ENCODE results near the gene USP20.
"Not testable (repeated sequence)": the region's sequence is repeated elsewhere in the genome, so short reads cannot be mapped to it uniquely, and the experiment has no call there.

Gene USP20

DNA sequence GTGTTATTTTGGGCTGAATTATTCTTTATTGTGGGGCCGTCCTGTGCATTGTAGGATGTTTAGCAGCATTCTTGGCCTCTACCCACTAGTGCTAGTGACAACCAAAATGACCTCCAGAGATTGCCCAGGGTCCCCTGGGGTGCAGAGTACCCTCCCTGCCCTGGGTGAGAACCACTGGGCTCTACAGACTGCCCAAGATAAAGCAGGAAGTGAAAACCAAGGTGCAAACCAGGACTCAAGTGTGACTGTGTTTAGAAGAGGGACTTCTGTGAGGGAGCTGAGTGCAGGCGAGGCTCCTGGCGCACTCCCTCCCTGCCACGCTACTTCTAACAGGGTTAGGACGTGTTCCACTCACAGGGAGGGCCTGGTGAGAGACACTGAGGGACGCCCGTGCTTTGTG, 41.6 kb downstream of the USP20 start:
- DNase-seq = no peak

DNA sequence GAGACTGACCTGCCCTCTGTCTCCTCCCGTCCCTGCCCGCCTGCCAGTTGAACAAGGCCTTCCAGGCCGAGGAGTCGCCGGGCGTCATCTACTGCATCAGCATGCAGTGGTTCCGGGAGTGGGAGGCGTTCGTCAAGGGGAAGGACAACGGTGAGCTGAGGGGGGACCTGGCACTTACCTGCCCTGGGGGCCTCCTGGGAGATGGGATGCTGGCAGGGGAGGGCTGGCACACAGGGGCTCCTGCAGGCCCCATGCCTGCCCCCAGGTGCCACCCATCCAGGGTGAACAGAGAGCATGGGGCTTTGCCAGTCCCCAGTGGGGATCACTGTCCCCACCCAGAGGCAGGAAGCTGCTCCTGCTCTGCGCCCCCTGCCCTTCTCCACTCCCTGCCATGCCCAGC, 43.0 kb downstream of the USP20 start:
- DNase-seq = no peak

DNA sequence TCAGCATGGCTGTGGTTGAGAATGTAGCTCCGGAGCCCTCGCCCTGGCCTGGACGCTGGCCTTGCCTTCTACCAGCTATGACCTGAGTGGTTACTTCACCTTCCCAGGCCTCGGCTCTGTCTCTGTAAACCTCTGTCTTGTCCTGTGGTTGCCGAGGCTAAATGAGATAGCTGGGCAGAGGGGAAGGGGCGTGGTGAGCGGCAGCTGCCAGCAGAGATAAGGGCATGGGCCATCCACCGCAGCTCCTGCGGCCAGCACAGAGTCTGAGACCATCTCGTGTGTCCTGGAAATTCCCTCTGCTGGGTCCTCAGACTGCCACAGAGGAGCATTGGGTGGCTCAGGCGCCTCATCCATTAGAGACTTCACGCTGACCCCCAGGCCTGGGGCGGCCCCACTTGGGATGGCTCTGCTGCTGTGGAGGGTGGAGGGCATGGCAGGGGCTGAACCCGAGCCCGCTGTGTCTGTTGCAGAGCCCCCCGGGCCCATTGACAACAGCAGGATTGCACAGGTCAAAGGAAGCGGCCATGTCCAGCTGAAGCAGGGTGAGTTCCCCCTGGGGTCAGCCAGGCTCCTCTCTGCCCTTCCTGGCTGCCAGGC, 43.9 kb downstream of the USP20 start:
- DNase-seq = no peak

DNA sequence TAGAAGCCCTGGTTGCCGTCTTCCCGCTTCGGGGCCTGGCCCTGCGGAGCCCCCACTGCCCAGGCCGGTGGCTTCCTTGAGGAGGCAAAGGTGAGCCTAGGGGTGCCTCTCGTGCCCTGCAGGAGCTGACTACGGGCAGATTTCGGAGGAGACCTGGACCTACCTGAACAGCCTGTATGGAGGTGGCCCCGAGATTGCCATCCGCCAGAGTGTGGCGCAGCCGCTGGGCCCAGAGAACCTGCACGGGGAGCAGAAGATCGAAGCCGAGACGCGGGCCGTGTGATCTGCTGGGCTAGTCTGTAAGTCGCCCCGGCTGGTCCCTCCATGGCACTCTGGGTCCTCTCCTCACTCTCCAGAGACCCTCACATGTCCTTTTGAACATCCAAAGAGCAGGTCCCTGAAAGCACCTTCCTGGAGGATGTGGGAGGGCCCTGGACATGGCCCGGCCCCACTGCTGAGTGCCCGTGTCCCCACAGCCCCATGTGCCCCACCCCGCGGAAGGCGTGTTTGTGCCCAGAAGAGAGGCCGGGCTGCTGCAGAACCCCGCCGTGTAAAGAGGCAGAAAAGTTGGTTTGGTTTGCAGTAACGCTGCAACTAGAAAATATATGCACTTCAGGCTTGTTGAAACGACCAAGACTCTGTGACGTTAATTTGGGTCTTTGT, 44.9 kb downstream of the USP20 start:
- no peak for DNase-seq

DNA sequence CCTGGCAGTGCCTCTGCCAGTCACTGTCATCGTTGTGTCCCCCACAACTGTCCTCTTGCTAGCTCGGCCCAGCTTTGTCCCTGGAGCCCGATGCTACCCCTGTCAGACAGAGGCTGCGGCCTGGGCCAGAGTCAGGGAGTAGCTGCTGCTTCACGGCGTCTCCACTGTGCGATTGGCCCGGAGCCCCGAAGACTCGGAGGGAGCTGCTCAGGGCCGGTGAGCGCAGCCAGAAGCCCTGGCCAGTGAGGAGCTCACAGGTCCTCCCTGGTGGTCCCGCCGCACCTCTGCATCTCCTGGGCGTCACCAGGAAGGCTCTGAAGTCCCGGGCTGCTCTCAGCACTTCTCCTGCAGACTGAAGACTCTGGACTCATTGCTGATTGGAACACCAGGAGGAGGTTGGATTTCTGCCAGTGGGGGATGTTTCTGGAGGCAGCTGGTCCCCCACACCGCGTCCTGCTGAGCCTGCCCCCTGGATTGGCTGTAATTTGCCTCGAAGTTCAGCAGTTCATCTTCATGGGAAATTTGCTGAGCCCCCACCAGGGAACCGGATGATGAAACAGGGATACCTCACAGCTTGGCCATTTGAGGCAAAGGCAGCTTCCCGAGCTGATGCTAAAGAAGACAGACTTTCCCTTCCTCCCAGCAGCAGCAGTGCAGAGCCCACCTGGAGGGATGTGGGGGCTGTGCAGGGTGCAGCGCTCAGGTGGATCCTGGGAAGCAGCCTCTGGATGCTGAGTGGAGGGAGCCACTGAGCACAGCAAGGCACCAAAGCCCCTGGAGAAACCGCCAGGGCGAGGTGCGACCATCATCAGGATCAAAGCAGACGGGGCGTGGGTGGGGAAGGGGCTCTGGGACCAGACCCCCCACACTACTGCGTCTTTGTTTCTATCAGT, 45.6 kb downstream of the USP20 start:
- DNase-seq = no peak

DNA sequence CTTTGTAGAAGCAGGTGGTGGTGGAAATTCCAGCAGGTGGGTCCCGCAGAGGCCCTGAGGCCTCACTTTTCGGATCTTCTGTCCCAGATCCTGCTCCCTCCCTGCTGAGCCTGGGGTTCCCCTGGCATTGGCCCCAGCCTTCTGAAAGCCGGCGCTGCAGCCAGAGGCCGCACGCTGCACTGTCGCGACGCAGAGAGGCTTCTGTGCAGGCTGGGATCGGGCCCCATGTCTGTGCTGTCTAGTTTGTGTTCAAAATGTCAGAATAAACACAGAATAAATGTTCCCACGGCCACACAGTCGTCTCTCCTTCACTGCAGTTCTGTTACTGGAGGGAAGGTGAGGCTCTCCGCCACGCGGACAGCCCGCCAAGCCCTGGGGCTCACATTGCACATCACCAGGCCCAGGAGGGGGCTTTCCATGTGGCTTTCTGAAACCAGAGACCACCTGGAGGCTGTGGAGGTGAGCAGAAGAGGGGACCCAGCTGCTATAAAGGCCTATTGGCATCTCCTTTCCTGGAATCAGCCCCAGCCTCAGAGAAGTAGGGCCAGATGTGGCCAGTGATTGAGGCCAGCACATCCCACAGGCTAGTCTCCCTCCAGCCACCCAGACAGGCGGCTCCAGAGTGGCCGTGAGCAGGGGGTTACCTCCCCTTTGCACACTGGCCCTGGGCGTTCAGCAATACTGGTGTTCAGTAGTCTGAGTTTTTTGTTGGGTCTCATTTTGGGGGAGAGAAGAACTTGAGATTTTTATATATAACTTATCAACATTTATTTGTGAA, 46.5 kb downstream of the USP20 start:
- no peak for DNase-seq

DNA sequence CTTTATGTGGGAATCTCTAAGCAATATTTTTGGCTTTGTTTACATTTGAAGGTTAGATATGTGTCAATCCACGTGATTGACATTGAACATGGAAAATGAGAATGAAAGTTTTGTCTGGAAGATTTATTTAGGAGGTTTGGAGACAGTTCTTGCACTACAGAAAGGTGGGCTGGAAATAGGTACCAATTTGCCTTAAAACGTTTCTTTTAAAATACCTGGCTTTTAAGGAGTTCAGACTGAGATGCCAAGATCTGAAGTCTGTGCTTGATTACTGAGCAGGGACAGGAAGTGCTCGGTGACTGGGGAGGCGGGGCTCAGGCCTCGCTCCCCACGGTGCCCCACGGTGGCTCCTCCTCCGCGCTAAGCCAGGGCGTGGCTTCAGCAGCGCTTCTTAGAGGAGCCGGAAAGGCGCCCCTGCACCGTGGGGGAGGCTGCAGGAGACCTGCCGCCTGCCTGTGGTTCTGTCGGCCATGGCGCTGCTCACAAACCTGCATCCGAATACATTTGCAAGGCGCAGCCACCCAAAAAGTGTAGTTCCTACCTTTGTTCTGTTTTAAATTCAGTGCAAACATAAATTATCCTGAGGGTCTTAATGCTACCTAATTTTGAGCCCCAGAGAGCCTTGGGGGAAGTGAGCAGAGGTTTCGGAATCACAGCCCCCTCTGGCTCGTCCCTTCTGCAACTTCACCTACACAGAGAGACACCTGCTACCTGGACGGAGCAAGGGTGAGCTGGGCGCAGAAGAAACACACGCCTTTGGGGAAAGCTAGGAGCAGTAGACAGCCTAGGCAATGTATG, 49.2 kb downstream of the USP20 start:
- peak; percentile 96 for DNase-seq

DNA sequence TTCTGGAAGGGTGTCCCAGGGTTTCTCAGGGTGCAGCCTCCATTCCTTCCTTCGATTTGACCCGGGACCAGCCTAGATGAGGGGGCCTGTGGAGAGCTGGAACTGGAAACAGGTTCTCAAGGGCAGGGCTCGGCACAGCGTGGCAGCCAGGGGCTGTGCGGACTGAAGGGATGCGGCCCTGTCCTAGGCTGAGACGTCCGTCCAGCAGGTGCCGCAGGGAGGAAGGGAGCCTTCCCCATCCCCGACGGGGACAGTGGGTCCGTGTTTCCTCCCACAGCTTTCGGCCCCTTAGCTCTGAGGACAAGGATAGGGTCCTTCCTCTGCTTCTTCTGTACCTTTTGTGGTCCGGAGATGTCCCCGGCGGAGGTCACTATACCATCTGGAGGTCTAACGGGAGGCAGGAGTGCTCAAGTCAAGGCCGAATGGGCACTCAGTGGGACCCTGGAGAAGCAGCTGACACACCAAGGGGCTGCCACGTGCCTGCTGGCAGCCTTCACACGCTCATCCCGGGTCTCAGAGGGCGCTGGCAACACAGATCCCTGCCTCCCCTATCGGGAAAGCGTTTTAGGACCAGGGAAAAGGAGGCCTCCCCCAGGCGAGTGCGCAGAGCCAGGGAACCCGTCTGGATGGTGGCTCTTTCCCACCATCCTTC, 49.9 kb downstream of the USP20 start:
- DNase-seq = peak; percentile 47

DNA sequence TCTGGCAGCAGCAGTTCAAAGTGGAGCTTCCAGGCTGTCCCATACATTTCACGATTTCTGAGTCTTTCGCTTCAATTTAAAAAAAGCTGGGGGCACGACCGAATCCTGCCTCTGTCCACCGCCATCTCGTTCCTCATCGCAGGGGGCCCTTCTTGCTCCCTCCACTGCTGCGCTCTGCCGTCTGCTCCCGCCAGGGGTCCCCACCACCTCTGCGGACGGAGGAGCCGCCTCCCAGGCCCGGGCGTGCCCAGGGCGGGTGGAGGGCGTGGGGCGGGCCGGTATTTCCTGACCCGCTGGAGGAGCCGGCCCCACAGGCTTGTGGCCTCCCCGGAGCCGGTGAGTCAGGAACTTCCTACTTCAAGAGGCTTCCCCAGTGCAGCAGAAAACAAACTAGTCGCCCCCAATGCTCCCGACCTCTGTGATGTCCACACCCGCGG, 50.4 kb downstream of the USP20 start:
- DNase-seq = peak; percentile 93

DNA sequence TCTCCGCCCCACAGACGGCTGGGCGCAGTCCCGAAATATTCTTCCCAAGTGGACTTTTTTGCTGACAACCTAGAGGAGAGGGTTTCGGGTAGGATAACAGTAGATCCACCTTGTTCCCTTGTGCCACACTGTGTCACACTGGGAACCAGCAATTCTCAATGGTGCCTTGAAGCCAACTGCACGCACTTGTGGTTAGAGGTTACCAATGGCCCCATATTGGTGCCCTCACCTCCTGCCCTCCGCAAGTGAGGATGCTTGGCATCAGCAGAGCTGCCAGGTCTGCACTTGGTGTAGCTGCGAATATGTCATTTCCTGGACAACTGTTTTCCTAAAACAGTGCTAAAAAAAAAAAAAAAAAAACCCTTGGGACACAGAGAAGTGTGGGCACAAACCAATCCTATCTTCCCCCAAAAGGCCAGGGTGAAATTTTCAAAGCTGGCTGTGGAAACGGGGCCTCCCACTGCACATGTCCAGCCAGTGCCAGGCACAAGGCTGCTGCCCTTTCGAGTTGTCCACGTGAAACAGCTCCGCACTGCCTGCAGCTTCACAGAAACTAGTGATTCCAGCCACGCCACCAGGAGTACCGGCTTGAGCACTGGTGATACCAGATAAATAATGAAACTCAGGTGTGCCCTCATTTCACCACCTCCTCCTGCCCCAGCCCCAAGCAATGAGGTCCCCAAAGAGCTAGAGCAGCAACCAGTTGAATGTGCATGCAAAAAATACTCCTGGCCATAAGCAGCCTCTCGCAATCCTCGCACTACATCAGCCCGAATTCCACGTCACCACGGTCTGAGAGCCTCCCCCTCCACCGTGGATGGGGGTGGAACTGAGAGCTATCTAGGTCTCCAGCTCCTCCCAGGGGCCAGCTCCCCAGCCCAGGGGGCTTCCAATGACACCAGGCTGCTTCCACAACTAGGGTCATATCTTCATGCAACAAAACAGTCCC, 51.2 kb downstream of the USP20 start:
- DNase-seq = peak; percentile 62

DNA sequence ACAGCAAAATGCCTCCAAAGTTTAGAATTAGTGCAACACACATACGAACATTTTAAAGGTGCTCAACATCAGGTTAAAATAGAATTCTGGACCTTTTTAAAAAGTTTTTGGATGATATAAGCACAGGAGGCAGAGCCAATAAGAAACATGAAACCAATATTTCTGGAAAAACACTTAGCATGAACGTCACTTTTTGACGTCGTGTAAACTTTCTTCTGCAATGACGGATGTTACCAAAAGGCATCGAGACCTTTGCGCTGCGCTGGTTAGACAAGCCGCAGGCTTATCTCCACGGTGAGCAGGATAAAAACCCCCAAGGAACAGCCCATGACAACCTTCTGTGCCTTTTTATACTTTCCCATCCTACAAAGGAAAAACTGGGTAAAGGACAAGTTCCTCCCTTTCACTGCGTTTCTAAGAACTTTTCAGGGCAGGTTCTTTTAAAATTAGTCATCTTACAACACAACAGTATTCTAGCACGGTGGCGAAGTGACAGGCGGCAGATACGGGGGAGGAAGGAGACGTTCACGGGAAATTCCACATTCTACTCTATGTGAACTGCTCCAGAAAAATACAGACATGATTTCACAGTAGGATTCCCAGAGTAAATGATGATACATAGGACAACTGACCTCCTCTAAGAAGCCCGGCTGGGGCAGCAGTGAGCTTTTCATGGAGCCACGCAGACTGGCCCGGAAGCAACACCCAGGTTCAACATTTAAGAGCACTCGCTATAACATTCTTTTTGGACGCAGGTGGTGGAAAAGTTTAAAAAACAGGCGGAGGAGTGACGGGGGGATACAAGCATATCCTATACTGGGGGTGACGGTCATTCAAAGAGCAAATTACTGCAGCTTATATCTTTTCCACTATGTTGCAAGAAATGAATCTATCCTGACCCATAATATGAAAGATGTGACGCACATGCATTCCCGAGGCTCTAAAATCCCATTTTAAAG, 52.4 kb downstream of the USP20 start:
- peak; percentile 75 for DNase-seq

DNA sequence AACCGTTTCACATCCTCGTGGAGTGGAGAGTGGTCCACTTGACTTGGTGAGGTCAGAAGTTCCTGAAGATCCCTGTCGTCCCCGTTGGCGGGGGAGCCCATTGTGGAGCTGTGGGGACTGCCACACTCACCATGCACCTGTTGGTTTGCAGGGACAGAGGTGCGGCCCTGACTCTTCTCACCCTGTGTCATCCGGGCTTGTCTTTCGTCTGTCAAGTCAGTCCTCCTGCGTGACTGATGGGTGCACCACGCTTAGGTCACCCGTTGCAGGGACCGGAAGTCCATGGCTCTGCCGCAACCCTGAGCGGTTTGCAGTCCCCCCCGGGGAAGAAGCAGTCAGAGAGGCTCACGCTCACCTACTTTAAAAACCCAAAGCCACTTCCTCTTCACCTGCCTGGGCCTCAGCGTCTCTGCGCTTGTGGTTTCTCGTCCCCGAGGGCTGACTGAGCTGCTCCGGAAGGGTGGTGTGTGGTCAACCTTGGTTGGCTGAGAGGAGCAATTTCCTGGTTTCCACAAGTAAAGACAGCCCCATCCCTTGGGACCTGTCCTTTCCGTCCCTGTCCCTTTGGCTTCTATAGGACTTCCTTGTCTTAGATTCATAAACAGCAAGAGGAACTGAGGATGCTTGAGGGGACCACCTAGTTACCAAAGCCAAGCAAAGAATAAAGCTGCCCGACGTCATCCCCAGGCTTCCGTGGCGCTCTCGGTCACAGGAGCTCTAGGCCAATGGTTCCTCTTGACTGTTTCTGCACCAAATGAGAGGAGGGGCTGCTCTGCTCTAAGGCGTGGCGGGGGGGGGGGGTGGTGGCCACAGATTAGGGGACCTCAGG, 53.2 kb downstream of the USP20 start:
- DNase-seq = peak; percentile 93

DNA sequence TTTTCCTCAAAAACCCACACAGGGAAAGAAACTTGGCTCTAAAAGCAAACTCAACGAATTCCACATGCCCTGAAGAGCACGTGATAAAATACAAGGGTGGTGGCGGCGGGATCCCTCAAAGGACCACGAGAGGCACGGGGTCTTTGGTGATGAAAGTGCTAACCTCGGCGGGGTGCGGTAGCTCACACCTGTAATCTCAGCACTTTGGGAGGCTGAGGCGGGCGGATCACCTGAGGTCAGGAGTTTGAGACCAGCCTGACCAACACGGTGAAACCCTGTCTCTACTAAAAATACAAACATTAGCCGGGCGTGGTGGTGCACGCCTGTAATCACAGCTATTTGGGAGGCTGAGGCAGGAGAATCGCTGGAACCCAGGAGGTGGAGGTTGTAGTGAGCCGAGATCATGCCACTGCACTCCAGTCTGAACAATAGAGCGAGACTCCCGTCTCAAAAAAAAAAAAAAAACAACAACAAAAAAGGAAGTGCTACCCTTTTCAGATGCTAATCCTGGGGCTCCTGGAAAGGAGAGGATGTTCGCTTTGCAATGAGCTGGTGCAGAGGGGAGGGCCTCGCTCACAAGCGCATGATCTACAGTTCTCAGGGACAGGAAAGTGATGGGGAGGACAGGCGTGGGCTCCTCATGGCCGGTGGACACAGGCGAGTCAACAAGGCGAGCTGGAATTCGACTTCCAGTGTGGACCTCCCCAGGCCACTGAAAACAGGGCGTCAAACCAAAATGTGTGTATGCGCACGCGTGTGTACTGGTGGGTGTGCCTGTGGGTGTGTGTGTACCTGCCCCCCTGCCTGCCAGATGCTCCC, 54.1 kb downstream of the USP20 start:
- peak; percentile 31 for DNase-seq

DNA sequence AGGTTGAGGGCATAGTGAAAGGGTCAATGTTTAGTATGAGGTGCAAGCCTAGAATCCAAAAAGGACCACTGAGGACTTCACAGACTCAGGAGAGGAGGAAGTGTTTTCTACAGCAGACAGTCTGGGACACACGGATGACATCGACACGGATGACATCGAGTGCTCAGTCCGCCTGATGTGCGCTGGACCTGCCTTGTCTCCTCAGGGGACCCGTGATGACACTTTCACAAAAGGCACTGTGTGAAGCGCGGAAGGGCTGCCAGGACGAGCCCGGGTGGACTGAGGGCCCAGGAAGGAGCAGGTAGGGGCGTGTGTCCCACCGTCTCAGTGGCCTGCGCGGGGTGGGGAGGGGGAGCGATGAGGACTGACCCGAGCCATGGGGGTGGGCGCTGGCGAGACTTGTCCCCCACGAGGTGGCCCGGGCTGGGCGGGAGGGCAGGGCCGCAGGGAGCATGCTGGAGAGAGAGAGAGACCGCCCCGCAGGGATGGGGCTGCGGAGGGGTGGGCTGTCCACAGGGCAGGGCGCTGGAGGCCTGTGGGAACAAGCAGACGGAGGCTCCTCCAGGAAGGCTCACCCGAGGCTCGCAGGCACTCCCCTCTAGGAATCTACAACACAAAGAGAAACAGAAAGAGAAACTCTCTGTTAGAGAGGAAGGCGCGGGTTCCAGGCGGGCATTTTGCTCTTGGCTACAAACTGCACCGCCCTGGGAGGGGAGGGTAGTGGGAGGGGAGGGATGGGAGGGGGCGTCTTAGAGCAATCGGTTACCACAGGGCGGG, 54.9 kb downstream of the USP20 start:
- DNase-seq = peak; percentile 76

DNA sequence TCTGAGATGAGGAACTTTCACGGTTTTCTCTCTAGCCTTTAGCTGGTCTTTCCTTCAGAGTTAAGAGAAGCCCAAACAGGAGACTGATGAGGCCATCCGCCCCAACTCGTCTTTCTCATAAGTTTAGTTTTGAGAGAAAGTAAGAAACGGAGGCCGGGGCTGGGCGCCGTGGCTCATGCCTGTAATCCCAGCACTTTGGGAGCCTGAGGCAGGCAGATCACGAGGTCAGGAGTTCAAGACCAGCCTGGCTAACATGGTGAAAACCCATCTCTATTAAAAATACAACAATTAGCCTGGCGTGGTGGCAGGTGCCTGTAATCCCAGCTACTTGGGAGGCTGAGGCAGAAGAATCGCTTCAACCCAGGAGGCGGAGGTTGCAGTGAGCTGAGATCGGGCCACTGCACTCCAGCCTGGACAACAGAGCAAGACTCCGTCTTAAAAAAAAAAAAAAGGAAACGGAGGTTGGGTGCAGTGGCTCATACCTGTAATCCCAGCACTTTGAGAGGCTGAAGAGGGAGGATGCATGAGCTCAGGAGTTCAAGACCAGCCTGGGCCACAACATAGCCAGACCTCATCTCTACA, 55.6 kb downstream of the USP20 start:
- not testable (repeated sequence) for DNase-seq

DNA sequence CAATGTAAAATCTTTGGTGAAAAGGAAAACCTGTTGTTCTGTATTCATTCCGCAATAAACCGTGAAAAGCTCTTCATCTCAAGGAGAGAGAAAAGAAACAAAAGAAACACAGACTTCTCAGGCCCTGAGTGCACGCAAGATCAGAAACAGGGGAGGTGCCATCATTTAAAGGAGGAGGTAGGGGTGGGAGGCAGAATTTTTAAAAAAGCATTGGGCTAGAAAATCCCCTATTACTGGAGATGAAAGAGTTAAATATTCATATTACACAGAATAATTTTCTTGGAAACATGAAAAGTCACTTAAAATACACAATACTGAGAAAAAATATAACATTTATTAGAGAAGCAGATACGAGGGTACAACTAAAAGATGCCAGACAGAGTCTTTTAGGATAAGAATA, 56.3 kb downstream of the USP20 start:
- DNase-seq = no peak
